HL-60/S4 treated with retinoic acid at 250 ng/mL for 4 days and 3 days (cell line): ENCODE results near the gene PDGFA.

ENCODE experiments used
- in situ Hi-C: fragments of 300-500 bp; cut with MboI; formaldehyde crosslinking; loops from 2 replicates; pipeline ENCODE4 v1.7.0; 2022; ENCODE audit warnings: low sequenced_read_pairs

The PDGFA gene

DNA sequence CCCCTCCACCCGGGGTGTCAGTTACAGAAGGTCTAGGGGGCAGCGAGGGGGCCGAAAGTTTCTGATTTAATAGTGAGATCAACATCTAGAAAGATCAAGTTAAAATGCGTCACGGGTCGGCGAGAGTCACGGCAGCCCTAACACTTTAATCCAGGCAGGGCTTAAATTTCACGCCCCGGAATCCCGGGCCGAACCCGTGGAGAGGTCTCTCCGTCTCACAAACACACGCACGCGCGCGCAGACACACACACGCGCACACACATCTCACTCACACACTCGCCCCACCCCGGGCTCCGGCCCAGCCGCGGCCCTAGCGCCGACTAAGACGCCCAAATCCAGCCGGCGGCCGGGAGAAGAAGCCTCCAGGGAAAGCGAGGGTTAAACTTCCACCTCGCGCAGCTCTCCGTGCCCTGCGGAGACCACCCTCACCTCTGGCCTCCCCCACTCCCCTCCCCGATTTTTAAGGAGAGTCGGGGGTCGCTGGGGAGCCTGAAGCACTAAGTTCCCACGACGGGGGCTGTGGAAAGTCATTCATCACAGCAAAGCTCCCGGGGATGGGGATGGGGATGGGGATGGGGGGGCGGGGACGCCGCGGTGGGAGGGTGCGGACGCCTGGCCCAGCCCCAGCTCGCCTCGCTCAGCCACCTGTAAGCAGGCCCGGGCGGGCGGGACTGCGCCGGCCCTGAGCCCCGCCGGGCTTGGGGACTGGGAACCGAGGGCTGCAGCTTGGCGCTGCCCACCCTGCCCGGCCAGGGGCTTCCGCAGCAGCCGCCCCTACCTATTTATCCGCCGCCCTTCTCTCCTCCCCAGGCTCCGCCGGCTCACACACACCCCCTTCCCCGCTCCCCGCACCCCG lies 1.6 kb downstream of the PDGFA start:
- in situ Hi-C loops = no loop called here

- in situ Hi-C loops = no loop called here
These were observed 2.8 kb downstream of the PDGFA start for GRCh38 chr7:516606-517456.

DNA sequence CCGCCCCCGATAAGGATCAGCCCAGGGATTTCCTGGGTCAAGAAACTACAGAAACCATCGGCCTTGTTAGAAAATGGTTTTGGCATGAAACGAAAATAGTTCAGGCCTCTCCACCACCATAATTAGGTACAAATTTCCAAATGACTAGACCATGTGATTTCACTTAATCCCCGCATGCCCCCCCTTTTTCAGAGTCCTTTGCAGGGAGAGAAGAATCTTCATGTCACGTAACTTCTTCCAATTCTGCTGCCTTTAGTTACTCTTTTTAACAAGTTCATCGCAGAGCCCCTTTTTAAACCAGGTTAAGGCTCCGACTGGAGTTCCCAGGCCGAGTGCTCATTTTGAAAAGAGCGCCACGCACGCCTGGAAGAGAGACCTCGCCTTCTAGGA lies 3.4 kb downstream of the PDGFA start:
- in situ Hi-C loops = no loop called here

DNA sequence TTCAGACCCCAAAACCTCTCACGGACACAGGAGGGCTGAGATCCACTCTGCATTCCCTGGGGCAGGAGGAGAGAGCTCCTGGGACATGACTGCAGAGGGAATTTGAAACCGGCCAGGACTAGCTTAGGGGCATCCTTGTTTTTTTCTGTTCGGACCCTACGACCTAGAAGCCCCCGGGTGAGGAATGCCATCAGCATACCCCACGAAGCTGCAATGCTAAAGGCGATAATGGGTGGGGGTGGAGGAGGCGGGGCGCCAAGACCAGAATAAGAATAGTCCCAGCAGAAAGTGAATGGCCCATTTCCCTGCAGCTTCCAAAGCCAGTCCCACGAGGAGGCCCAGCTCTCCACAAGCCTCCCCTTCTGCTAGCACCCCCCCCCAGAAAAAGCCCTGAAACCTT lies 4.0 kb downstream of the PDGFA start:
- in situ Hi-C loops = no loop called here

DNA sequence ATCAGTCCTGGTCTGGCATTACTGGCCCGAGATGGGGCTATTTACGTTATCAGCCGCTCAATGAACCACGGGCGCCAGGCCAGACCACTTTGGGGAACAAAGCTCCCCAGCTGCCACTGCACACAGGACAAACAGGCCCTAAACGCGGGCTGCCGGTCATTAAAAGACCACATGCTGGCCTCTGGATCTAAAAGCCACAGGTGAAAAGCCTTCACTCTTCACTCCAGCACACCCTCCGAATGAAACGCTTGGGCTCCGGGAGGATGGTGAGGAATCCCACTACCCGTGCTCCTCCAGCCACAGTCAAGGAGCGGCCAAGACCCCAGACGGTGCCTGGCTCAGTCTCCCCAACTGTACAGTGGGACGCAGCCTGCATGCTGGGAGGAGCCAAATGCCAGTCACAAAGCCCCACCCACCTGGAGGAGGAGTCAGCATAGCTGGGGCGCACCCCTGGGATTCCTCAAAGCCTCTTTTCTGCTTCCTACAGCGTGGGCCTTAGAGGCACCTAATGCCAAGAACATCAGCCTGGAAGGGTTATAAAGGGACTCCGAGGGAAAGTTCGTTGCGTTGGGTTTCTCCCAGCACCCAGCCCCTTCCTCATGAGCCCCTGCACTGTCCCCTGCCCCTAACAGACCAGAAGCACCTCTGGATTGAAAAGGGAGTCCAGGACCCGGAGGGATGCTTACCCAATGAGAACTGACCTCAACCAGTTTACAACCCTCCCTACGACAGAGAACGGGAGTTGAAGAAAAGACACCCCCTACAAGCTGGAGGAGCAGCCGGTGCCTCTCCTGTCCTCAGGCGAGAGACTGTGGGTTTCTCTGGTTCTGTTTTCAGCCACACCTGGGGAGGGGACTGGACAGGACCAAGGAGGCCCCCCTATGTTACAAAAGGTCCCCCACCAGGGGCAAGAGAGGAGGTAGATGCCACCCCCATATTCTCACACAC lies 4.7 kb downstream of the PDGFA start:
- in situ Hi-C loops = no loop called here

- in situ Hi-C loops = no loop called here
These were observed 5.4 kb downstream of the PDGFA start for GRCh38 chr7:514242-514641.

- in situ Hi-C loops = no loop called here
These were observed 6.0 kb downstream of the PDGFA start for GRCh38 chr7:513521-514166.

GRCh38 chr7:512541-513311 lies 6.9 kb downstream of the PDGFA start:
- in situ Hi-C loops = no loop called here

- in situ Hi-C loops = no loop called here
These were observed 7.5 kb downstream of the PDGFA start for GRCh38 chr7:512146-512510.

DNA sequence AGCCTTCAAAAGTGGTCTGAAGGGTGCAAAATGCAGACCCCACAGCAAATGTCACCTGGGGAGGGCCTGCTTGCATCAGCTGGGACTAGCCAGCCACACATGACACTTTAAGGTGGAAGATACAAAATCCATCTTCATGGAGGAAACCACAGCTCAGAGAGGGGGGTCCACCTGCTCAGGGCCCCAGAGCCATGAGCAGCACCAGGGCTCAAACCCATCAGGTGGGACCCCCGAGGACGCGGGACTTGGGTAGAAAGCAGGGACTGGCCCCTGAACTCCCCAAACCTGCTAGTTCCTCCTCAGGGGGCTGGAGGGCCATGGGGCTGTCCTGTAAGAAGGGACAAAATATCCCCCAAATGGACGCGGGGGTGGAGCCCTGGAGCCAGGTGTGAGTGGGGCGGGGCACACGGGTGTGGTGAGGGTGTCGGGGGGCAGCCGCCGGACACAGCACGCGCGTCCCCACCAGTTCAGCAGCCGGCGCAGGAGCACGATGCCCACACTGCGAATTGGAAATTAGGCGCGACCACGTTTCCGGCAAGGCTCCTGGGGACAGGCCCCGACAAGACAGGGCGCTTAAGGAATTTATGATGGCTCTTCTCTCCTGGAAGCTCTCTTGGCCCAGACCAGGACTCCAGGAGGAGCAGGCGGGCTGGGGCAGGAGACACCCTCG lies 8.0 kb downstream of the PDGFA start:
- in situ Hi-C loops = no loop called here

- in situ Hi-C loops = no loop called here
These were observed 8.8 kb downstream of the PDGFA start for GRCh38 chr7:510782-511281.

- in situ Hi-C loops = no loop called here
These were observed 9.5 kb downstream of the PDGFA start for GRCh38 chr7:510131-510481.

GRCh38 chr7:509426-510130 lies 10.1 kb downstream of the PDGFA start:
- in situ Hi-C loops = no loop called here

DNA sequence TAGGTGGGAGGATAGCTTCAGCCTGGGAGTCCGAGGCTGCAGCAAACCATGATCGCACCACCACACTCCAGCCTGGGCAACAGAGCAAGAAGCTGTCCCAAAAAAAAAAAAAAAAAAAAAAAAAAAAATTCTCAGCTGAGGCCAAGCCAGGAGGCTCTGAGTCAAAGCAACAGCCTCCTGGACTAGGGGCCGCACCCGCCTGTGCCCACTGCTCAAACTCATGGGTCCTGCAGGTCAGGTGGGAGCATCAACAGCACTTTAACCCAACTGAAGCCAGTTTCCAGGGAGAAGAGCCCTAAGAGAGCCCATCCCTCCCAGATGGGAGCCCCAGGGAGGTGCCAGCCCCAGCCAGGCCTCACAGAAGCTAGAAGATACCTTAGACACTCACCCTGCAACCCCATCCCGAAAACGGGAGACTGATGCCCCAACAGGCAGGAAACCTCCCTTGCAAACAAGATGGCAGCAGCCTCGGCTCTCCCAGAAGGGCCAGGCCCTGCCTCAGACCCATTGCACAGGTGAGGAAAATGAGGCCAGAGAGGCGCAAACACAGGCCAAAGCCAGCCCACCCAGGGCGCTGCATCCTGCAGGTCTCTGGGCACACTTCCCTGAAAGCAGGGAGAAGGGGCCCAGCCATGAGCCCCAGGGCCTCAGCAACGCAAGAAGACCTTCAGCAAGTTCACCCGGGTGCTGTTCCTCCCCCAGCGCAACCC lies 11.0 kb downstream of the PDGFA start:
- in situ Hi-C loops = no loop called here

DNA sequence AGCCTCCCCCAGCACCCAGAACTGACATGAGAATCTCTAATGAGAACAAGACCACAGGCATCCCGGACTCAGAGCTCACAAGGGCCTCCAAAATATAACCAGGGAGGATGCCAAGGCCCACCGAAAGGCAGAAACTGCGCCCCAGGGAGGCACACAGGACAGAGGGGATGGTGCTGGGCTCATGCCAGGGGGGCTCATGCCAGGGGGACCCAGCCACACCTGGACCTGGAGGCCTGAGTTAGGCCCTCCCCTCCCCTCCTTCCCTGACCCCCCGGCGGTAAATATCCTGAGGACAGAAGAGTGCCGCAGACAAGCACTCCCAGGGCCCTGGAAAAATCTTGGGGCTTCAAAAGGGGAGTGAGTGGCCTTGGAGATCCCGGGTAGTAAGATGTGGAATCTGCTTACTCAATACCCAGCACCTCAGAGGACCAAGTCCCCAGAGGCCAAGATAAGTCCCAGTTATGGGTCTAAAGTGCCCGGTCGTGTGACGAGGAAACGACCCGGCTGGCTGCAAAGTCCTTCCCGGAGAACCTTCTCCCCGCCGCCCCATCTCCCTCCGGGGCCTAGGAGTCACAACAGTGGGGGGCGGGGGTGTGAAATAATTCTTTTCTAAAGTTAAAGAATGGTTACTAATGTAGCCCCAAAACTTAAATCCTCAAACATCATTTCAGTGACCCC lies 11.9 kb downstream of the PDGFA start:
- in situ Hi-C loops = no loop called here

DNA sequence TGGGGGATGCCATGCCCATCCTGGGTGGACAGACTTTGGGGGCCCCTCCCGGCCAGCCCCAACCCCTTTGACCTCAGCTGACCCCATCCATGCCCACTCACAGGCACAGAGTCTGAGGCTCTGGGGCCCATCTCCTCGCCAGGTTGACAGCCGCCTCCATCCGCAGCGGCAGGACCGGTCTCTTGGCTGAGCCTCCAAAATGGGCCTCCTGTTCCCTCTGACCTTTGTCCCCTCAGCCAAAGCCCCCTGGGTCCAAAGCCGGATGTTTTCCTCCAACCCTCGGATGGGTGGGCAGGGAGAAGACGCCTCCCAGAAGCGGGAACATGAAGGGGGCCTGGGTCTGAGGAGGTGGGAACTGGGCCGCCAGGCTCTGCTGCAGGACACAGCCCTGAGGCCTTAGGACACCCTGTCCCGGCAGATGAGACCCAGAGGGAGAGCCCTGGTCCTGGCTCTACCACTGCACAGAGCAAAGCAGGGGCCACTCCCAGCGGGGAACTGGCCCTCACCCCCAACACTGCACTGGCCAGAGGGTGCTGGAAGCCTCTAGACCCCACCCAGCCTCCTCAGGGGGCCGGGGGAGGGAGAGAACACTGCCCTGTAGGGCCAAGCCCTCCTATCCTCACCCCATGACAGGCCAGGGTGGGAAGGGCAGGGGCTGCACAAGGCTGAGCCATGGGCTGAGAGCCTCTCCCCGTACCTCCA lies 12.6 kb downstream of the PDGFA start:
- in situ Hi-C loops = no loop called here

- in situ Hi-C loops = no loop called here
These were observed 13.2 kb downstream of the PDGFA start for GRCh38 chr7:506391-506831.
